Coronary artery (tissue), 2 donors: ENCODE results near the gene ALPK1.

Source experiments
- DNase-seq: peaks from one replicate; pipeline ENCODE4 v3.0.0-alpha.2; 2017; ENCODE audit warnings: low spot score
- H3K27ac ChIP-seq, 2 donors: fragments of 200-600 bp; sonication (generic); one replicate each; pipeline ENCODE4 v1.5.1; 2016 to 2019
- H3K4me3 ChIP-seq: fragments of 200-600 bp; sonication (generic); 2 replicates; pipeline ENCODE4 v1.5.1; 2016; ENCODE audit warnings: mild to moderate bottlenecking, moderate library complexity
- TF ChIP-seq, protein P1 (sequence below): fragments of 200-600 bp; sonication (generic); IDR thresholded peaks from one replicate; pipeline ENCODE4 v1.5.1; 2019; ENCODE audit warnings: antibody characterized with exemption

The ALPK1 gene

DNA sequence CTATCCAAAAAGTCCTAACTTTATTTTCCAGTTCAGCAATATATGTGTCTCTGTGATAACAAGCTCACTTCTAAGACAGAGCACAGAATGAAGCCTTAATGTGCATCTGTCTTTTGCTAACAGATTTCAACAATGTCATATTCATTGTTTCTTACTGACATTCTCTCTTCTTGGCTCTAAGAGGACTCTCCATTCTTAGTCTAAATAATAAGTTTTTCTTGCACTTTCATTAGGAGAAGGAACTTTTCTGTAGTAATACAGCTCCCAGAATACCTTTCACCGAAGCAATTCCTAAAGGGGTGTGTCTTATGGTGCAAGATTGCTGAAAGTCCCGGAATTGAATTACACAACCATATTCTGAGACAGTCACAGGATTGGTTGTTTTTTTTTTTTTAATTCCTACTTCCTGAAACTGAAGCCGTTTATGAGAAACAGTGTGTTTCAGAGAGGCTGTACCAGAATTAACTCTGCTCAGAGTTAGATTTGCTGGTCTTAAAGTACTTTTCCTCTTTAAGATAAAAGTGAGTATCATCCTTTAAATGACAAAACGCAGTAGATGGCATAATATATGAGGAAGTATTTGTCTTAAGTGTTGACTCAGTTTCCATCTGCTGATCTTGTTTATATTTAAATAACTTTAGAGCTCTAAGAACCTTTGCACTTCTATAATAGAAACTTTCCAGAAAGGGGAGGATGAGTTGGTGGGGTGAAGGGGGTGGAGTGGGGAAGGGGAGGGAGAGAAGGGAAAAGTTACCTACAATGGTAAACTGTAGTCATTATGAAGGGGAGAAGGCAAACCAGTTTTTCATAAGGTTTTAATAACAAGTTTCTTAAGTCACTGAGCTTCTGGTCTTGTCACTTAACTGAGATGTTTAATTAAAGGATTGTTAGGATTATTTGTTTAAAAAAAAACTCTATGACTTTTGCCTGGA is at the start of gene ALPK1:
Gene ALPK1, plus strand, starts transcription at position 421 of the 932 bp plus-strand sequence.
- H3K4me3 ChIP-seq, result peak within 1 kb of the TSS; percentile 67
- TF ChIP-seq, protein P1, sequence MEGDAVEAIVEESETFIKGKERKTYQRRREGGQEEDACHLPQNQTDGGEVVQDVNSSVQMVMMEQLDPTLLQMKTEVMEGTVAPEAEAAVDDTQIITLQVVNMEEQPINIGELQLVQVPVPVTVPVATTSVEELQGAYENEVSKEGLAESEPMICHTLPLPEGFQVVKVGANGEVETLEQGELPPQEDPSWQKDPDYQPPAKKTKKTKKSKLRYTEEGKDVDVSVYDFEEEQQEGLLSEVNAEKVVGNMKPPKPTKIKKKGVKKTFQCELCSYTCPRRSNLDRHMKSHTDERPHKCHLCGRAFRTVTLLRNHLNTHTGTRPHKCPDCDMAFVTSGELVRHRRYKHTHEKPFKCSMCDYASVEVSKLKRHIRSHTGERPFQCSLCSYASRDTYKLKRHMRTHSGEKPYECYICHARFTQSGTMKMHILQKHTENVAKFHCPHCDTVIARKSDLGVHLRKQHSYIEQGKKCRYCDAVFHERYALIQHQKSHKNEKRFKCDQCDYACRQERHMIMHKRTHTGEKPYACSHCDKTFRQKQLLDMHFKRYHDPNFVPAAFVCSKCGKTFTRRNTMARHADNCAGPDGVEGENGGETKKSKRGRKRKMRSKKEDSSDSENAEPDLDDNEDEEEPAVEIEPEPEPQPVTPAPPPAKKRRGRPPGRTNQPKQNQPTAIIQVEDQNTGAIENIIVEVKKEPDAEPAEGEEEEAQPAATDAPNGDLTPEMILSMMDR, result no peak
- no peak for DNase-seq
- H3K27ac ChIP-seq, result peak within 1 kb of the TSS; percentile 55 to 57

DNA sequence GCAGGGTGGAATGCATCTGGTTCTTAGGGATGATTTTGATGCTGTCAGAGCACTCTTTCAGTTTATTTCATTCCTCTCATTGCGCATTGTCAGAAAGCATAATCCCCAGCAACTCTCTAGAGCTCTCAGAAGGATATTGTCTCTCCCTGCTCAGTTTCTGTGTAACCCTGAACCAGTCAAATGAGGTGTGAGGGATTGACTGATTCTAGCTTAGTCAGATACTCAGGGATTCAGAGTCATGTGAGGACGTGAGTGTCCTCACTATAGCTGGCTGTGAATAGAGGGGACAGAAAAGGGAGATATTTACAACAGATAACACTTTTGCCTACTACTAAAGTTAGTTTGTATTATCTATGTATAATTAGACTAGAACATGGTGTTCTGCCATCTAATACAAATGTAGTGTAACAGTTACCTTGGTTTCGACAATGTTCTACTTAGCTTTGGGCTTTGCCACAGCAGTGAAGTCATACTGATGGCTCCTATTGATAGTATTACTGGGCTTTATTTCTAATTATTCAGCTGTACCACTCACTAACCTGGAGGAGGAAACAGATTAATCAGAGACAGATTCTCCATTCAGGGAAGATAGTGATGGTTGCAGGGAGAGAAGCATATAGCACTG is 46.0 kb upstream of the ALPK1 start:
- no peak for DNase-seq
- TF ChIP-seq, protein P1, result no peak
- Histone ChIP-seq H3K27ac (no peak overlapping the region), H3K4me3 (no peak overlapping the region)

DNA sequence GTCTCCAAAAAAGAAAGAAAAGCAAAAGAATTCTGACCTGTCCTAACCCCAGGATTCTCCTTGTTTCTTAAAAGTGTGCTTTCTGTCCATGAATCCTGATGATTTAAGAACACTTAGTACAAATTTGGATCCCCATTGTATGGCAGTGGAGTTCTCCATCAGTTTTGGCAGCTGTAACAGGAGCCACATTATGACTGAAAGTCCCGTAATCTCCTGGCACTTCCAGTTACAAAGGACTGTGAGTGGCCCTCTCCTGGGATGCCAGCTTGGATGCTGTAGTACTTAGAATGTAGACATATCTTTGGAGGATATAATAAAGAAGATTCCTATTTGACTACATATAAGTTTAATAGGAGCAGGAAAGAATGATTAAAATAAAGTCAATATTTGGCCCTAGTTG is 44.9 kb upstream of the ALPK1 start:
- TF ChIP-seq, protein P1, result no peak
- no peak overlapping the region for H3K4me3 ChIP-seq
- no peak overlapping the region for H3K27ac ChIP-seq
- no peak for DNase-seq

DNA sequence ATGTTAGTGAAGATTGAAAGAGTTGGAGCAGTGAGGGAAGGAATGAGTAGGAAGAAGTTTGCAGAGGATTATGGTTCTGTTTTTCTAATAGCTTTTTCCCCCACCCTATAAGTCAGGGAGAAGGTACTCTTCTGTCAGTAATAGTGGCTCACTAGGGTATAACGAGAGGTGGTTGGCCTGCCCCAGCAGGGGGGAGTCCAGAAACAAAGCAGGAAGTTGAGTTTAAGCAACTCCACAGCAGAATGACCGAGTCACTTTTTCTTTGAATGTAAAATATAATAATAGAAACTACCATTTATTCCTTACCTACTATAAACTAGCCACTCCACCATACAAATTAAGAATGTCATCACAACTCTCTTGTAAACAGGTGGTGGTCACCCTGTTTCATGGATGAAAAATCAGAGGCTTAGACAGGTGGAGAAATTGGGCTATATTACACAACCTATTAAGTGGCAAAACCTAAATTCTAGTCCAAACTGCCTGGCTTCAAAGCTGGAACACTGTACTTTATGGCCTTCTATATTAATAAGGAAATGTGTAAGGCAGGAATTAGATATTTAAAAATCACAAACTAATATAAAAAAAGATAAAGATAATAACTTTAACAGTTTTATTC is 43.7 kb upstream of the ALPK1 start:
- TF ChIP-seq, protein P1, result no peak
- DNase-seq, result no peak
- Histone ChIP-seq H3K27ac (no peak overlapping the region), H3K4me3 (no peak overlapping the region)

DNA sequence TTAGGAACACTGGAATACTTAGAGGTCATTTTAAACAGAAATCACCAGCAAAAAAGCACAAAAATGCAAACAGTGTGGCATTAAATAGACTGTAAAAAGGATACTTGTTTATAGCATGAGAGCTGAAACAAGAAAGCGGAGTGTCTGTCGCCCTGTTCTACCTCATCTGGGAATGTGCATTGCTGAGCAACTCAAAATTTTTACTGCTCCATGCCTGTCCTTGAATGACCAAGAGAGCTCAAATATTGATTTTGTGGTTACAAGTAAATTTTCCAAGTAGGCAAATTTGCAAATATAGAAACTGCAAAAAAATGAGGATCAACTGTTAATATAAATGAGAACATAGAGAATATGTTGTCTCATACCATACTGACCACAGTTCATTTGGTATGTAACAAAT is 40.1 kb upstream of the ALPK1 start:
- Histone ChIP-seq H3K4me3 (no peak overlapping the region), H3K27ac (no peak overlapping the region)
- TF ChIP-seq, protein P1, result no peak
- DNase-seq, result no peak

- TF ChIP-seq, protein P1, result peak; percentile 38
- DNase-seq, result no peak
- H3K27ac ChIP-seq, result peak overlapping the region in 1 of 2 donors; percentile 64
Measured at GRCh38 chr4:112266823-112267222, 30.3 kb upstream of the ALPK1 start.

More at GRCh38 chr4:112266823-112267222, 30.3 kb upstream of the ALPK1 start:
- H3K4me3 ChIP-seq, result no peak overlapping the region
